Stimulated activated CD4-positive, alpha-beta T cell treated with anti-CD3 and anti-CD28 coated beads, Interleukin-1b, Interleukin-23, amount 100 ng/mL, for 48 hours (primary cell): ENCODE measurements around the gene NRG3.

Experiments used
- DNase-seq: peaks from one replicate; pipeline ENCODE4 v3.0.0-alpha.2; 2020

The NRG3 gene

GRCh38 chr10:81874875-81875466, at the start of gene NRG3:
NRG3 (plus strand) TSS chr10:81875194.
- DNase-seq: no peak

- DNase-seq: no peak
Observed at GRCh38 chr10:81828251-81828650, 46.7 kb upstream of the NRG3 start.

- DNase-seq: no peak
Observed at GRCh38 chr10:81831060-81831459, 43.9 kb upstream of the NRG3 start.

GRCh38 chr10:81838950-81839349, 36.0 kb upstream of the NRG3 start:
- DNase-seq: no peak

GRCh38 chr10:81843042-81843441, 32.0 kb upstream of the NRG3 start:
- DNase-seq: no peak

- no peak for DNase-seq
Observed at GRCh38 chr10:81847675-81848074, 27.3 kb upstream of the NRG3 start.

GRCh38 chr10:81848514-81848913, 26.5 kb upstream of the NRG3 start:
- DNase-seq: no peak

GRCh38 chr10:81848931-81849330, 26.1 kb upstream of the NRG3 start:
- no peak for DNase-seq

- DNase-seq: no peak
Observed at GRCh38 chr10:81862596-81862995, 12.4 kb upstream of the NRG3 start.

GRCh38 chr10:81863771-81864170, 11.2 kb upstream of the NRG3 start:
- no peak for DNase-seq

- no peak for DNase-seq
Observed at GRCh38 chr10:81865581-81865980, 9.4 kb upstream of the NRG3 start.

GRCh38 chr10:81866753-81867152, 8.2 kb upstream of the NRG3 start:
- DNase-seq: no peak

- DNase-seq: no peak
Observed at GRCh38 chr10:81870472-81870871, 4.5 kb upstream of the NRG3 start.

- no peak for DNase-seq
Observed at GRCh38 chr10:81871558-81871957, 3.4 kb upstream of the NRG3 start.

- DNase-seq: no peak
Observed at GRCh38 chr10:81872206-81872862, 2.7 kb upstream of the NRG3 start.

GRCh38 chr10:81873231-81873931, 1.6 kb upstream of the NRG3 start:
- DNase-seq: no peak

GRCh38 chr10:81873932-81874816, 820 bp upstream of the NRG3 start:
- DNase-seq: no peak

GRCh38 chr10:81875467-81876252, 666 bp downstream of the NRG3 start:
- DNase-seq: no peak

- no peak for DNase-seq
Observed at GRCh38 chr10:81876253-81877077, 1.5 kb downstream of the NRG3 start.

- DNase-seq: no peak
Observed at GRCh38 chr10:81877596-81877995, 2.6 kb downstream of the NRG3 start.

GRCh38 chr10:81882011-81882410, 7.0 kb downstream of the NRG3 start:
- no peak for DNase-seq

- DNase-seq: no peak
Observed at GRCh38 chr10:81884856-81885255, 9.9 kb downstream of the NRG3 start.
